H9 (cell line): Measurements from ENCODE around the gene PXN. TPM values are rescaled to one million over a fixed set of nuclear protein-coding genes. Genes with fewer than 3 reads are reported as not detected.
A peak's percentile ranks its signal among the peaks of the same experiment; 100 is the strongest.

Source experiments
- DNase-seq: peaks from one replicate; pipeline ENCODE4 v3.0.0-alpha.2; 2017
- H2AFZ ChIP-seq: one replicate; pipeline ENCODE4 v1.6.1; 2013; ENCODE audit warnings: mild to moderate bottlenecking, low read length, control low read depth, moderate library complexity
- H2AK5ac ChIP-seq: 2 replicates; pipeline ENCODE4 v1.6.1; 2013; ENCODE audit warnings: low read length, control low read depth, mixed read lengths; ENCODE audit not compliant: insufficient read length
- H2BK120ac ChIP-seq: one replicate; pipeline ENCODE4 v1.6.1; 2013; ENCODE audit warnings: low read depth, mild to moderate bottlenecking, low read length, control low read depth, inconsistent platforms; ENCODE audit not compliant: poor library complexity, severe bottlenecking
- H2BK12ac ChIP-seq: 2 replicates; pipeline ENCODE4 v1.6.1; 2013; ENCODE audit warnings: low read length, control low read depth, mixed read lengths, low read depth; ENCODE audit not compliant: insufficient read length
- H2BK15ac ChIP-seq: 2 replicates; pipeline ENCODE4 v1.6.1; 2013; ENCODE audit warnings: low read depth, low read length, control low read depth
- H2BK20ac ChIP-seq: one replicate; pipeline ENCODE4 v1.6.1; 2013; ENCODE audit warnings: low read depth, mild to moderate bottlenecking, low read length, control low read depth, inconsistent platforms; ENCODE audit not compliant: poor library complexity, severe bottlenecking
- H2BK5ac ChIP-seq: 2 replicates; pipeline ENCODE4 v1.6.1; 2013; ENCODE audit warnings: low read length, control low read depth, mixed read lengths; ENCODE audit not compliant: insufficient read length
- H3K14ac ChIP-seq: 2 replicates; pipeline ENCODE4 v1.6.1; 2013; ENCODE audit warnings: low read length, control low read depth; ENCODE audit not compliant: insufficient read depth
- H3K18ac ChIP-seq: 2 replicates; pipeline ENCODE4 v1.6.1; 2013; ENCODE audit warnings: low read depth, mild to moderate bottlenecking, mixed read lengths, low read length, control low read depth; ENCODE audit not compliant: insufficient read length
- H3K23ac ChIP-seq: 2 replicates; pipeline ENCODE4 v1.6.1; 2013; ENCODE audit warnings: low read length, control low read depth, mixed read lengths, low read depth; ENCODE audit not compliant: insufficient read length
- H3K23me2 ChIP-seq: 2 replicates; pipeline ENCODE4 v1.6.1; 2013; ENCODE audit warnings: low read depth, mild to moderate bottlenecking, mixed read lengths, low read length, control low read depth; ENCODE audit not compliant: insufficient read length, poor library complexity, severe bottlenecking
- H3K27ac ChIP-seq: 2 replicates; pipeline ENCODE4 v1.5.1; 2013; ENCODE audit warnings: low read length, control low read depth, mixed read lengths, low read depth; ENCODE audit not compliant: insufficient read length
- H3K27me3 ChIP-seq: 2 replicates; pipeline ENCODE4 v1.6.1; 2013; ENCODE audit warnings: low read length, control low read depth, inconsistent platforms; ENCODE audit not compliant: insufficient read depth
- H3K4ac ChIP-seq: 2 replicates; pipeline ENCODE4 v1.6.1; 2013; ENCODE audit warnings: low read depth, mild to moderate bottlenecking, control low read depth, inconsistent platforms, low read length, moderate library complexity
- H3K4me1 ChIP-seq: 2 replicates; pipeline ENCODE4 v1.6.1; 2013; ENCODE audit warnings: low read length, control low read depth, inconsistent platforms; ENCODE audit not compliant: insufficient read depth
- H3K4me2 ChIP-seq: 2 replicates; pipeline ENCODE4 v1.6.1; 2013; ENCODE audit warnings: low read length, control low read depth, mixed read lengths; ENCODE audit not compliant: insufficient read length, insufficient read depth
- H3K56ac ChIP-seq: 2 replicates; pipeline ENCODE4 v1.6.1; 2013; ENCODE audit warnings: low read depth, mild to moderate bottlenecking, mixed read lengths, low read length, control low read depth; ENCODE audit not compliant: insufficient read length
- H3K79me1 ChIP-seq: 2 replicates; pipeline ENCODE4 v1.6.1; 2013; ENCODE audit warnings: low read depth, mild to moderate bottlenecking, moderate library complexity, low read length, control low read depth, inconsistent platforms; ENCODE audit not compliant: insufficient read depth, poor library complexity, severe bottlenecking
- H3K79me2 ChIP-seq: 2 replicates; pipeline ENCODE4 v1.6.1; 2013; ENCODE audit warnings: low read length, control low read depth, inconsistent platforms; ENCODE audit not compliant: insufficient read depth
- H3K9ac ChIP-seq: 2 replicates; pipeline ENCODE4 v1.6.1; 2013; ENCODE audit warnings: low read length, control low read depth, mixed read lengths; ENCODE audit not compliant: insufficient read length; ENCODE audit errors: extremely low read depth
- H3K9me3 ChIP-seq: one replicate; pipeline ENCODE4 v1.6.1; 2013; ENCODE audit warnings: low read depth, low read length, inconsistent platforms; ENCODE audit not compliant: control insufficient read depth
- H3T11ph ChIP-seq: one replicate; pipeline ENCODE4 v1.6.1; 2013; ENCODE audit warnings: mild to moderate bottlenecking, low read length, control low read depth, inconsistent platforms
- H4K20me1 ChIP-seq: one replicate; pipeline ENCODE4 v1.6.1; 2013; ENCODE audit not compliant: control insufficient read depth, insufficient read length, insufficient read depth
- H4K5ac ChIP-seq: 2 replicates; pipeline ENCODE4 v1.6.1; 2013; ENCODE audit warnings: low read depth, mild to moderate bottlenecking, mixed read lengths, low read length, control low read depth; ENCODE audit not compliant: insufficient read length
- H4K8ac ChIP-seq: replicated peaks from 2 replicates; pipeline ENCODE4 v1.6.1; 2013; ENCODE audit warnings: low read length, control low read depth, mixed read lengths, low read depth; ENCODE audit not compliant: insufficient read length
- H4K91ac ChIP-seq: 2 replicates; pipeline ENCODE4 v1.6.1; 2013; ENCODE audit warnings: low read depth, mild to moderate bottlenecking, moderate library complexity, mixed read lengths, low read length, control low read depth; ENCODE audit not compliant: insufficient read length
- H3K27ac Mint-ChIP-seq, 3 experiments: 2 replicates in 2 of 3; 3 replicates in 1 of 3; pipeline ENCODE4 v1.8.0; 2020 to 2021; ENCODE audit warnings: mixed read lengths in 3 of 3, mild to moderate bottlenecking in 1 of 3, moderate library complexity in 1 of 3
- H3K27me3 Mint-ChIP-seq: 2 replicates; pipeline ENCODE4 v1.8.0; 2021; ENCODE audit warnings: low read depth, mild to moderate bottlenecking, moderate library complexity, mixed read lengths
- H3K36me3 Mint-ChIP-seq, 3 experiments: 2 replicates in 2 of 3; 3 replicates in 1 of 3; pipeline ENCODE4 v1.8.0; 2020 to 2021; ENCODE audit warnings: low read depth in 3 of 3, mixed read lengths in 3 of 3; ENCODE audit not compliant: insufficient read depth in 1 of 3
- H3K4me1 Mint-ChIP-seq, 2 experiments: 2 replicates each; pipeline ENCODE4 v1.8.0; 2020; ENCODE audit warnings: mixed read lengths in 2 of 2
- H3K4me3 Mint-ChIP-seq, 2 experiments: 2 replicates in 1 of 2; 3 replicates in 1 of 2; pipeline ENCODE4 v1.8.0; 2020 to 2021; ENCODE audit warnings: mild to moderate bottlenecking in 2 of 2, mixed read lengths in 2 of 2, moderate library complexity in 1 of 2
- H3K9me3 Mint-ChIP-seq, 2 experiments: 2 replicates in 1 of 2; 3 replicates in 1 of 2; pipeline ENCODE4 v1.8.0; 2020; ENCODE audit warnings: mild to moderate bottlenecking in 2 of 2, mixed read lengths in 2 of 2, moderate library complexity in 1 of 2
- CTCF ChIP-seq: fragments of 200-600 bp; sonication (generic); conservative IDR thresholded peaks from 3 replicates; pipeline ENCODE4 v1.8.0; 2021; ENCODE audit warnings: antibody characterized with exemption, mild to moderate bottlenecking
- WGBS: extraction: QIAGEN DNeasy Blood & Tissue Kit; methylation state at CpG from one replicate; pipeline ENCODE4 v1.1.7; 2013; ENCODE audit warnings: missing lambda C conversion rate, low lambda C conversion rate, mixed read lengths; ENCODE audit not compliant: insufficient read length; ENCODE audit errors: extremely low coverage; 5-methylcytosine and 5-hydroxymethylcytosine counted together
- total RNA-seq: library from RNA; stranded (reverse); gene quantifications from 2 replicates; pipeline ENCODE4 v1.2.1, GENCODE V29; 2021

PXN gene
- total RNA-seq, 1 experiment from 2014 or later, result 92.8 TPM

GRCh38 chr12:120175537-120175936 lies 90.0 kb downstream of the PXN start:
- Histone ChIP-seq H2BK120ac (no peak overlapping the region), H4K5ac (no peak overlapping the region), H2BK12ac (no peak overlapping the region), H3T11ph (no peak overlapping the region), H4K20me1 (no peaks in the 10 kb centered on the region), H3K4me1 (no peaks in the 10 kb centered on the region), H3K79me2 (no peaks in the 10 kb centered on the region), H3K18ac (no peak overlapping the region), H3K23ac (no peak overlapping the region), H2BK5ac (no peak overlapping the region), H2AFZ (no peak overlapping the region), H3K27ac (no peak overlapping the region), H4K91ac (no peak overlapping the region), H3K79me1 (no peaks in the 10 kb centered on the region), H3K4ac (no peak overlapping the region), H3K56ac (no peak overlapping the region), H3K14ac (no peak overlapping the region), H4K8ac (no peak overlapping the region), H2AK5ac (no peak overlapping the region), H3K9me3 (no peaks in the 10 kb centered on the region), H2BK15ac (no peak overlapping the region), H2BK20ac (no peak overlapping the region), H3K23me2 (no peaks in the 10 kb centered on the region), H3K4me2 (no peak overlapping the region), H3K9ac (no peak overlapping the region), H3K27me3 (no peaks in the 10 kb centered on the region)
- H3K27ac Mint-ChIP-seq, result peak overlapping the region in 1 of 3 experiments; percentile 51; a peak in 1 of 7 replicates
- H3K9me3 Mint-ChIP-seq, result no peaks in the 10 kb centered on the region
- no CpG with 5 or more reads among the region's 11 CpGs for WGBS
- H3K36me3 Mint-ChIP-seq, result peaks cover 52 to 90% (median 79%) of the 10 kb centered on the region in 3 experiments; a peak in 6 of 7 replicates
- no peak for DNase-seq
- H3K4me3 Mint-ChIP-seq, result no peak overlapping the region
- H3K4me1 Mint-ChIP-seq, result no peaks in the 10 kb centered on the region
- TF ChIP-seq CTCF, result no peak
- no peaks in the 10 kb centered on the region for H3K27me3 Mint-ChIP-seq
